Measurements from ENCODE around the gene SHB. TPM values are rescaled to one million over a fixed set of nuclear protein-coding genes. Genes with fewer than 3 reads are reported as not detected.

The SHB gene
- total and polyA plus RNA-seq, 2 donors, result 10.4 to 17.1 TPM

DNA sequence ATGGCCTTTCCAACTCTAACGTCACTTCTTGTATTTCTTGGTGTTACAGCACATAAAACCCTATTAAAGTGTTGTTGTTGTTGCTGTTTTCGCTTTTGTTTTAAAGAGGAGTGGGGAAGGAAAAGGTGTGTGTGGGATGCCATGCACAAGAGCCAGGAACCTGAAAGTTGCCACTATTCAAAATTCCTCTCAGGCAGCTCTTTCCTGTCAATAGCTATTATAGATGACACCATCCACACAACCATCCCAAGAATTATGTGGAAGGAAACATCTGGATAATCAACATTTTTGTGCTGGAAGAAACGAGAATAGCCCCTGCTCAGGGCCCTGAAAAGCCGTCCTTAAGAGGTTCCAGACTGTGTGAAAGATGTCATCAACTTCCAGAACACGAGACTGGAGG lies 79.3 kb downstream of the SHB start:
- no peak for DNase-seq (ENCODE audit: extremely low spot score)
- H3K4me1 ChIP-seq (ENCODE audit: insufficient read depth), result peaks cover 1% of the 10 kb centered on the region
- 88% methylated on average over 5 of the region's 5 CpGs for WGBS
- no peak overlapping the region for H3K4me3 ChIP-seq (ENCODE audit: low read depth, low read length)
- H3K27ac ChIP-seq (ENCODE audit: low read depth), result no peak overlapping the region
- no peaks in the 10 kb centered on the region for H3K36me3 ChIP-seq (ENCODE audit: insufficient read depth)

GRCh38 chr9:37988602-37989001 lies 80.4 kb downstream of the SHB start:
- no peak overlapping the region for H3K4me3 ChIP-seq (ENCODE audit: low read depth, low read length)
- no peak for DNase-seq (ENCODE audit: extremely low spot score)
- no peak overlapping the region for H3K27ac ChIP-seq (ENCODE audit: low read depth)
- no peaks in the 10 kb centered on the region for H3K36me3 ChIP-seq (ENCODE audit: insufficient read depth)
- 74% methylated on average over 2 of the region's 2 CpGs for WGBS
- H3K4me1 ChIP-seq (ENCODE audit: insufficient read depth), result no peaks in the 10 kb centered on the region

GRCh38 chr9:37988041-37988440 lies 81.0 kb downstream of the SHB start:
- no peaks in the 10 kb centered on the region for H3K36me3 ChIP-seq (ENCODE audit: insufficient read depth)
- WGBS, result 80% methylated on average over 5 of the region's 5 CpGs
- H3K4me3 ChIP-seq (ENCODE audit: low read depth, low read length), result no peak overlapping the region
- H3K4me1 ChIP-seq (ENCODE audit: insufficient read depth), result no peaks in the 10 kb centered on the region
- DNase-seq (ENCODE audit: extremely low spot score), result no peak
- no peak overlapping the region for H3K27ac ChIP-seq (ENCODE audit: low read depth)

DNA sequence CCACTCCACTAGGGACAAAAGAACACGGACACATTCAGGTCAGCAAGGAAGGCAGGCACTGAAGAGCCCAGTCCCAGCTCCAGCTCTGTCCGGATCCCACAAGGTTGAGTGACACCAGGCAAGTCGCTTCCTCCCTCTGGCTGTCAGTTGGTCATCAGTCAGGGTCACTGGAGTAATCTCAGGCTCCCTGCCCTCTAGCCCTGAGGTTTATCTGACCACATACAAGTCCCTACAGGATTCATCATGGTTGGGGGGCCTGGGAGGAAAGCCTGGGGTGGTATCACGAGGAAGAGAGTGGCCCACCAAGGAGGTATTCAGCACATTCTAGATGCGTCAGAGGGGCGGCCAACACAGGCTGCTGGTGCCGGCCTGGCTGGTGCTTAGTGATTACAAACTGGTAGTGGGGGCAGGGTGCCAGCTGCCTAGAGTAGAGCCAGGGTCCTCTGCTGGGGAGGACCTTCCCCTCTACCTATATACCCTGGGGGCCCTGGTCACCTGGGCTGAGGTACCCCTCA lies 81.5 kb downstream of the SHB start:
- no peak for DNase-seq (ENCODE audit: extremely low spot score)
- no peak overlapping the region for H3K27ac ChIP-seq (ENCODE audit: low read depth)
- no peaks in the 10 kb centered on the region for H3K4me1 ChIP-seq (ENCODE audit: insufficient read depth)
- no peaks in the 10 kb centered on the region for H3K36me3 ChIP-seq (ENCODE audit: insufficient read depth)
- WGBS, result 85% methylated on average over 7 of the region's 7 CpGs
- no peak overlapping the region for H3K4me3 ChIP-seq (ENCODE audit: low read depth, low read length)

DNA sequence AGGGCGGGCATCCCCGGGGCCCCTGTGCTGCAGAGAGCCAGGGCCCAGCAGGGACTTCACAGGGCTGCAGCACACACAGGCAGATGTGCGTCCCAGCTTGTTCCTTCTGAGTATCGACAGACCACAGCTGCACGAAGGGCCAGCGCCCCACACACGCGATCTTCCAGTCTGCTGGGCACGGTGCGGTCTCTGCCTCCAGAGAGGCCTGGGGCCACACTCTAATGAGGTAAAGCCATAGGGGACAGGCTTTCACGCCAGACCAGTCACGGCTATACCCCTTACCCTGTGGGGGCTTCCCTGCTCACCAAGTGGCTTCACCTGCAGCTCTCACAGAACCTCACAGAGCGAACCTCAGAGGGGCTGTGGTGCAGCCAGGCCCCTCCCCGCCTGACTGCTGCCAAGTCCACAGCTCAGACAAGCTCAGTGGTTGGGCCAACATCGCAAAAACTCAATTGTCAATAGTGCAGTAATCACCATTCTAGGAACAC lies 82.2 kb downstream of the SHB start:
- WGBS, result 90% methylated on average over 15 of the region's 15 CpGs

DNA sequence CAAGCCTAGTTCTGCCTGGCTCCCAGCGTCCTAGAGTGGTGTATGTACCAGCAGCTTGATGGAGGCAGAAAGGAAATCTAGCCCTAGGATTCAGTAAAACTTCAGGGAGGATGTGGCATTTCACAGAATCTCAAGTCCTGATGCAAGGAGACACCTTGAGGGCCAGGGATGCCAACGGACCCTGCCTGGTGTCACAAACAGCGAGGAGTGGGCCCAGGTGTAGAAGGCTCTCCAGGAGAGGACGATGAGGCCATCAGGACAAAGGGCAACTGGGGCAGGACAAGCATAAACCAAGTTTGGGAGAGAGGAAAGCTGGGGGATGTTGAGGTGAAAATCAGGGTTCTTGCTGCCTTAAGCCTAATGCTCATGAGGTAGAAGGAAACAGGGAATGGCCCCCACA lies 83.0 kb downstream of the SHB start:
- DNase-seq (ENCODE audit: extremely low spot score), result no peak
- H3K36me3 ChIP-seq (ENCODE audit: insufficient read depth), result no peaks in the 10 kb centered on the region
- H3K4me3 ChIP-seq (ENCODE audit: low read depth, low read length), result no peak overlapping the region
- 90% methylated on average over 4 of the region's 4 CpGs for WGBS
- no peaks in the 10 kb centered on the region for H3K4me1 ChIP-seq (ENCODE audit: insufficient read depth)
- H3K27ac ChIP-seq (ENCODE audit: low read depth), result no peak overlapping the region

More for the DNA sequence above, 82.2 kb downstream of the SHB start:
- Histone ChIP-seq H3K4me1 (ENCODE audit: insufficient read depth) (no peaks in the 10 kb centered on the region), H3K36me3 (ENCODE audit: insufficient read depth) (no peaks in the 10 kb centered on the region), H3K27ac (ENCODE audit: low read depth) (no peak overlapping the region), H3K4me3 (ENCODE audit: low read depth, low read length) (no peak overlapping the region)
- no peak for DNase-seq (ENCODE audit: extremely low spot score)

- Histone ChIP-seq H3K36me3 (ENCODE audit: insufficient read depth) (no peaks in the 10 kb centered on the region), H3K27ac (ENCODE audit: low read depth) (no peak overlapping the region), H3K4me1 (ENCODE audit: insufficient read depth) (no peaks in the 10 kb centered on the region), H3K4me3 (ENCODE audit: low read depth, low read length) (no peak overlapping the region)
- WGBS, result 45% methylated on average over 26 of the region's 26 CpGs
- no peak for DNase-seq (ENCODE audit: extremely low spot score)
Measured at GRCh38 chr9:37984672-37985611, 84.1 kb downstream of the SHB start.

DNA sequence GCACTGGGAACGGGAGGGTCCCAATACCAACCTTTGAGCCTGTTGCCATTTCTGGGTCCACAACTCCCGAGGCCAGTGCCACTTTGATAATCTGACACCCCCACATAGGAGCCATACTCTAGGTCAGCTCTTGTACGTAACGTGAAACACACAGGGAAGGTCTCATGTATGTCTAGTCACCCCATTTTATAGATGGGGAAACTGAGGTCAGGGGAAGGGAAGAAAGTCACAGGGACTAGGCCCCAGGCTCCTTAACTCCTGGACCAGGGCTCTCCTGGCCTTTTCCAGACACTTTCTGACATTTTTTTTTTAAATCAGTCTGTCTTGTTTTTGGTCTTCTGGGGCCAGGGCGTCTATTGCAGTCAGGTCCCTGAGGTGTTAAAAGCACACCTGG lies 84.8 kb downstream of the SHB start:
- no peak overlapping the region for H3K27ac ChIP-seq (ENCODE audit: low read depth)
- 93% methylated on average over 5 of the region's 5 CpGs for WGBS
- H3K4me1 ChIP-seq (ENCODE audit: insufficient read depth), result no peaks in the 10 kb centered on the region

DNA sequence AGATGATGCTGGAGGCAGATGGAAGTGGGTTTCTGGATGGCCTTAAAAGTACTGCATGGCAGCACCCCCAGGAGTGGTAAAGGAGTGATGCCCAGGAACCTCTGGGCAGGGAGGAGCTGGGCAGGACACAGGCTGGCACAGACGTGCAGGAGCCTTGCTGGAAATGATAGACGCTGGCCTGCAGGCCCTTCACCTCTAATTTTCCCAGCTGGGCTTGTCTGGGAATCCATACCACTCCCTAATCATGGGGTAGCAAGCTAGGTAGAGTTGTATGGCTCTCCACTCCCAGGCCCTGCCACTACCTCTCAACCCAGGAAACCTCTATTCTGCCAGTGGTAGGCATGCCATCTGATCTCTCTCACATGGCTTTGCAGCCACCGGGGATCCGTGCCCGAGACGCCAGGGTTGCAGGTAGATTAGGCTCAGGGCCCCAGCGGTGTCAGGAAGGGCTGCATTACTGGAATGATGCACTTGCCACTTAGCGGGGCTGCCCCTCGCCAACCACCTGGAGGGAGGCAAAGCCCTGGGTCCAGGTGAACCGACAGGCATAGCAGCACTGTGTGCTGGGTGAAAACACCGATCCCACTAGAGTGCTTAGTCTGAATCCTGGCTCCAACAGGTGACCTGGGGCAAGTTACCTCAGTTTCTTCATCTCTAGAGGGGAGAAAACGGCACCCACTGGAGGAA lies 85.5 kb downstream of the SHB start:
- no peaks in the 10 kb centered on the region for H3K36me3 ChIP-seq (ENCODE audit: insufficient read depth)
- 92% methylated on average over 12 of the region's 12 CpGs for WGBS
- no peak overlapping the region for H3K27ac ChIP-seq (ENCODE audit: low read depth)
- DNase-seq (ENCODE audit: extremely low spot score), result no peak
- no peak overlapping the region for H3K4me3 ChIP-seq (ENCODE audit: low read depth, low read length)
- H3K4me1 ChIP-seq (ENCODE audit: insufficient read depth), result no peaks in the 10 kb centered on the region

More for the DNA sequence above, 84.8 kb downstream of the SHB start:
- no peak overlapping the region for H3K4me3 ChIP-seq (ENCODE audit: low read depth, low read length)
- H3K36me3 ChIP-seq (ENCODE audit: insufficient read depth), result no peaks in the 10 kb centered on the region
- DNase-seq (ENCODE audit: extremely low spot score), result no peak

DNA sequence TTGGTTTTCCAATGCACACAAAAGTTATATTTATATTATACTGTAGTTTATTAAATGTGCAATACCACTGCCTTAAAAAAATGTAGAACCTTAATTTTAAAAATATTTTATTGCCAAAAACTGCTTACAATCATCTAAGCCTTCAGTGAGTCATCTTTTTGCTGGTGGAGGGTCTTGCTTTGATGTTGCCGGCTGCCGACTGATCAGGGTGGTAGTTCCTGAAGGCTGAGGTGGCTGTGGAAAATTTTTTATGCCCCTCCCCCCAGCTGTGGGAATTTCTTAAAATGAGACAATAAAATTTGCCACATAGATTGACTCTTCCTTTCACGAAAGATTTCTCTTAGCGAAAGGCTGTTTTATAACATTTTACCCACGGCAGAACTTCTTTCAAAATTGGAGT lies 89.2 kb downstream of the SHB start:
- Histone ChIP-seq H3K36me3 (ENCODE audit: insufficient read depth) (no peaks in the 10 kb centered on the region), H3K4me3 (ENCODE audit: low read depth, low read length) (no peak overlapping the region), H3K27ac (ENCODE audit: low read depth) (no peak overlapping the region), H3K4me1 (ENCODE audit: insufficient read depth) (no peaks in the 10 kb centered on the region)
- 80% methylated on average over 5 of the region's 5 CpGs for WGBS
- no peak for DNase-seq (ENCODE audit: extremely low spot score)

- Histone ChIP-seq H3K4me1 (ENCODE audit: insufficient read depth) (no peaks in the 10 kb centered on the region), H3K4me3 (ENCODE audit: low read depth, low read length) (no peak overlapping the region), H3K36me3 (ENCODE audit: insufficient read depth) (no peaks in the 10 kb centered on the region), H3K27ac (ENCODE audit: low read depth) (no peak overlapping the region)
- 83% methylated on average over 3 of the region's 3 CpGs for WGBS
- no peak for DNase-seq (ENCODE audit: extremely low spot score)
Measured at GRCh38 chr9:37978983-37979382, 90.0 kb downstream of the SHB start.

DNA sequence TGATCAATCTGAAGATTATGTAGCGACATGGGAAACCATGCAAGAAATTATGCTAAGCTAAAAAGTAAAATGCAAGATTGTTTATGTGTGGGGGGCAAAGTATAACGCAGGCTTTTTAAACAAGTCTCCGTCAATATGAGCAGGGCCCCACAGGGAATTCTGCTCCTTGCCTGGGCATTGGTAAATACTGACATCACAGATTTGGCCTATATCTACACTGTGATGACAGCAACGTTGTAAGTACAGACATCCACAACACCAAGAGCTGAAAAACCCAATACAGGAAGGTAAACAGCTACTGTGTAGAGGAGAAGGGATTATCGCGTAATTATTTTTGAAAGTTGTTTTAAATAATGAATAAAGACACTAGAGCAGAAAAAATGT lies 90.6 kb downstream of the SHB start:
- DNase-seq (ENCODE audit: extremely low spot score), result no peak
- Histone ChIP-seq H3K4me3 (ENCODE audit: low read depth, low read length) (no peak overlapping the region), H3K4me1 (ENCODE audit: insufficient read depth) (no peaks in the 10 kb centered on the region), H3K27ac (ENCODE audit: low read depth) (no peak overlapping the region), H3K36me3 (ENCODE audit: insufficient read depth) (no peaks in the 10 kb centered on the region)
- WGBS, result 81% methylated on average over 6 of the region's 6 CpGs

GRCh38 chr9:37977851-37978480 lies 91.1 kb downstream of the SHB start:
- DNase-seq (ENCODE audit: extremely low spot score), result no peak
- no peaks in the 10 kb centered on the region for H3K4me1 ChIP-seq (ENCODE audit: insufficient read depth)
- no peak overlapping the region for H3K27ac ChIP-seq (ENCODE audit: low read depth)
- WGBS, result 72% methylated on average over 5 of the region's 5 CpGs
- H3K36me3 ChIP-seq (ENCODE audit: insufficient read depth), result no peaks in the 10 kb centered on the region
- H3K4me3 ChIP-seq (ENCODE audit: low read depth, low read length), result no peak overlapping the region

All from urinary bladder (tissue), 4 donors.